Stimulated activated CD8-positive, alpha-beta memory T cell treated with anti-CD3 and anti-CD28 coated beads, Interleukin-12 subunit alpha, Interleukin-12 subunit beta, amount 100 ng/mL, for 24 hours (primary cell): Measurements from ENCODE around the gene TLCD1.
"Not testable (repeated sequence)": the region's sequence is repeated elsewhere in the genome, so short reads cannot be mapped to it uniquely, and the experiment has no call there.

ENCODE experiments used
- DNase-seq: peaks from one replicate; pipeline ENCODE4 v3.0.0-alpha.2; 2020; ENCODE audit errors: extremely low read depth

Gene TLCD1

GRCh38 chr17:28729950-28730330, 3.9 kb upstream of the TLCD1 start:
- DNase-seq: no peak

DNA sequence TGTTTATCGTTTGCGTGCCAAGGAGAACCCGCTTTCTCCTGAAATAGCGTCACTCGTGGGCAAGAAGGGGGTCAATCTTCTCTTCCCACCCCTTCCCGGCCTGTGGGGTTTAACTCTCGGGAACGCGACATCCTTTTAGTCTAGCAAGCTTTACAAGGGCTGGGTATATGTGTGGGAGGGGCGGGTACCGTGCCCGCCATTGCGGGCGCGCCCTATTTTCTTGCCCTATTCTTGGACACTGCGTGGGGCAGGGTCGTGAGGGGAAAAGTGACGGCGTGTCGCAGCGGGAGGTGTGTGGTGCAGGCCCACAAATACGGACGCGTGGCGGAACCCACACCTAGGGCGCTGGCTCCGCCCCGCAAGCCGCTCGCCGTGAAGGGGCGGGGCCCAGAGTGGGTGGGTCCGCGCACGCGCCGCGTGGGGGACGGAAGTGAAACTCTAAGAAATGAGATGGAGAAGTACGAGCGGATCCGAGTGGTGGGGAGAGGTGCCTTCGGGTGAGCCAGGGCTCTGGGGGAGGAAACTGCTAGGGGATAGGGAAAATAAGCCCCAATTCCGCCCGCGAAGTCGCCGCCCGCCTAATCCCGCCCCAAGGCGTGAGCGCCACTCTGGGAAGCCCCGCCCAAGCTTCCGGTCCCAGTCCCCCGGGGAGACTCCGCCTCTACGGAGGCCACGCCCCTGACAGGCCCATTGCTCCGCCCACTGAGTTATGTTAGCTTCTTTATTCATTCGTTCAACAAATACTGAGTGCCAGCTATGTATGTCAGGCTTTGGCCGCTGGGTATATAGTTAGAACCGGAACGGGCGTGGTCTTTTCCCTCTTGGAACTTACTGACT, 2.5 kb upstream of the TLCD1 start, which contains the start of gene NEK8:
Gene NEK8, plus strand, starts transcription at position 425 of the 837 bp plus-strand sequence. Its CDS starts 26 bp downstream, at position 451.
- peak; percentile 92 for DNase-seq

DNA sequence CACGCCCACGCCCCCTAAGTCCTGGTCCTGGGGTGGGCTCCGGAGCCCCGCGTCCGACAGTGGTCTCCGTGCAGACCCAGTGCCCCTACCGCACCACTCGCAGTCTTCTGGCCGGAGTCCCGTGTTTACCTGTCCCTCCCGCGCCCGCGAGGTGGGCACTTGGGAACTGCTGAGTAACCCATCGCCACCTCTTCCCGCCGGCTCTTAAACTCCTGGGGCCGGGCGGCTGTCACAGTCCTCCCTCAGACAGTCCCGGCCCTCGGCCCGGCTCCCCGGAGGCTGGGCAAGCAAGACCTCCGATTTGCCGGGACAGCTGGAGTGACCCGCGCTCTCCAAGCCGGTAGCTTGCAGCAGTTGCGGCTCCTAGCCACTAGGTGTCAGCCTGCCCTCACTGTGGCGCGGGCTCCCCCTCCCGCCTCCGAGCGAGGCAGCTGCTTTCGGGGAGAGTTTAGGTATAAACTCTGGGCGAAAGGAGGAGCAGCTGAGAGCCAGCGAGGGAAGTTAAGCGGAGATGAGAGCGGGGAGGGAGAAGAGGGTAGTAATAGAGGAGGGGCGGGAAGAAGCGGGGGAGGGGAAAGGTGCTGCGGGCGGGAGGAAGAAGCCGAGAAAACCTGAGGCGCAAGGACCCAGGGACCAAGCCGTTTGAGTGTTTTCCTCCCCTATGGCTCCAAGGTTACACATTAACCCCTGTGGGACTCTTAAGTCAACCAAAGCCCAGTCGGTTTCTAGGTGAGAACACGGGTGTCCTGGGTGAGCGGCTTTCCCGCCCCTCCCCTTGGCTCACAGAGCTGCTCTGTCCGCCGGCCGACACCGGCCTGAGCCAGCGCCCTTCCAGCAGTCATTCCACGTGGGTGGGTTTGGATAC, 826 bp upstream of the TLCD1 start:
- no peak for DNase-seq

DNA sequence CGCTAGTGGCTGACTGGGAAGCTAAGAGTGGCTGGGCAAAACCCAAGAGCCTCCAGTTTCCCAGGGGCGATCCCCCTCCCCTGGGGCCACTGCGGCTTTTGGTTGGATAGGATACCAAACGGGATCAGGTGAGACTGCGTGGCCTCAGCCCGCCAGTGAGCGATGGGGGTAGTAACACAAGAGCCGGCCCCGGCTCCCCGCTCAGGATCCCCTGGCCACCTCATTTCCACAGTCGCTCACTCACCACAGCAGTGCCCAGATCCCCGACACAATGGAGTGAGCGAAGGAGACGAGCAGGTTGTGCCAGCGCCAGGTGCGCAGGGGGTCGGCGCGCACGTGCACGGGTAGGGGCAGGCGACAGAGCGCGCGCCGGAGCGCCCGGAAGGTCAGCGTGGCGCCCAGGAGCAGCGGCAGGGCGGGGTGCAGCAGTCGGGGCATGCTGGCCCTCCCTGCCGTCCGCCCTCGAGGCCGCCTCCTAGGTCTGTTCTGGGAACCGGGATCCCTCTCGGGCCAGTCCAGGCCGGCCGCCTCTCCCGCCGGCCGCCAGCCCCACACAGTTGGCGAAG, 290 bp downstream of the TLCD1 start:
- DNase-seq: no peak

DNA sequence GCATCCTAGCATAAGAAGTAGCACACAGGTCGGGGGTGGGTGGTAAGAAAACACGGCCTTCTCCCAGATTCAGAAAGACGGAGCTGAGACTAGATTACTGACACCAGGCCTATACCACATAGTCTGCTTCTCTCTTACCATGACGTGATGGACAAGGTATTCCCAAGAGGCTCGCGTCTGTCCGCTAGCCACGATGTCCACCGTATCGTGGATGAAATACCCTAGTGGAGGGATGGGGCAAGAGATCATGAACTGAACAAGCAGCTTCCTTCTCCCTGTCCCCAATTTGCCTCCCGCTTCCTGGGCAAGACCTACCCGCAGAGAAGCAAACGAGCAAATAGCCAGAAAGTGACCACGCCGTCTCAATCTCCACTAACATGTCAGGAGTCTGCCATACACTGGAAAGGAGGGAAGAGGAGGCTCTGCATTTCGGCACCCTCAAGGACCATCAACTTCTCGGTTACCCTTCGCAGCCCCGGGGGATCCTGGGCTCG, 820 bp downstream of the TLCD1 start:
- DNase-seq: no peak

DNA sequence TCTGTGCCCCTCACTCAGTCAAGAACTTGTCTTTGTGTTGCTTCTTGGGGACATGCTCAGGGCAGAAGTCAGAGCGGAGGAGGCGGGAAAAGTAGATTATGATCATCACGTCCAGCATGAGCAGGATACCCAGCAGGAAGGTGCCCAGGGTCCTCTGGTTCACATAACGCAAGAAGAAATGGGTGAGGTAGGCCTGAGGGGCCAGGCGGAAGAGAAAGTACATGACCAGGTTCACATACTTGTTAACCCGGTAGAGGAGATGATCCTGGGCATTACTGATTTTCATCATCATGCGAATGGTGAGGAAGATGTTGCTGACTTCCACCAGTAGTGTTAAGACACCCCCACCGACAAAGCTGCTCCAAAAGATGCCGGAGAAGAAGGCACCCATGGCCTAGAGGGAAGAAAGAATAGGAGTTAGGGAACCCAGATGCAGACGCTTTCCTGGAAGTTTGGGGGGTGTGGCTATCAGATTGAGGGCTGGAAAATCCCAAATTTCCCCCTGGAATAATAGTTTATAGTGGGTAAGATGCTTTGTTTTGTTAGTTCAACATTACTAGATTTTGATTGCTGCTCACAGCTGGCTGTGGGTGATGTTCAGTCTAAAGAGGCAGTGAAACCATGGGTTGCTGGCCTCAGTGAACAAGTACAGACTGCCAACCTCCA, 1.4 kb downstream of the TLCD1 start:
- no peak for DNase-seq

- DNase-seq: not testable (repeated sequence)
Observed at GRCh38 chr17:28723836-28724499, 2.1 kb downstream of the TLCD1 start.

GRCh38 chr17:28723159-28723835, 2.7 kb downstream of the TLCD1 start:
- DNase-seq: no peak

DNA sequence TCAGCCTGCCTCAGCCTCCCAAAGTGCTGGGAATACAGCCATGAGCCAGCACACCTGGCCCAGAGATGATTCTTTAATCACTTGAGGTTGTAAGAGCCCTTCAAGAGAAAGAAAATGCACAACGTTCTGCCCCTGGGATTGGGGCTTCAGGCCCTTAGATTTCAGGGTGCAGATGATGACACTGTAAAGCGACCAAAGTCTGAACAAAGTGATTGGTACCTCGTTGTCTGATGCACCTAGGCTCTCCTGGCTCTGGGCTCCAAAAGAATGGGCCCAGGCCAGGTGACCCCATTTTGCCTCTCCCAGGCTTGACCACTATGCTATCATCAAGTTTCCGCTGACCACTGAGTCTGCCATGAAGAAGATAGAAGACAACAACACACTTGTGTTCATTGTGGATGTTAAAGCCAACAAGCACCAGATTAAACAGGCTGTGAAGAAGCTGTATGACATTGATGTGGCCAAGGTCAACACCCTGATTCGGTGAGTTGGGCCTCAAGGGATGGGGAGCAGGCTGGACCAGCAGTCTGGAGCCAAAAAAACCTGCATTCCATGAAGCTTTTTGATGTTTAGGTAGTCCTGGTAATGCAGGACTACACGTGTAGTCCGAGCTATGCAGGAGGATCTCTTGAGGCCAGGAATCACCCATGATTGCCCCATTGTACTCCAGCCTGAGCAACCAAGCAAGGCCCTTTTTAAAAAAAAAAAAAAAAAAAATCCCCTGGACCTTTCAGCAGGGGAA, 3.4 kb downstream of the TLCD1 start:
- no peak for DNase-seq

DNA sequence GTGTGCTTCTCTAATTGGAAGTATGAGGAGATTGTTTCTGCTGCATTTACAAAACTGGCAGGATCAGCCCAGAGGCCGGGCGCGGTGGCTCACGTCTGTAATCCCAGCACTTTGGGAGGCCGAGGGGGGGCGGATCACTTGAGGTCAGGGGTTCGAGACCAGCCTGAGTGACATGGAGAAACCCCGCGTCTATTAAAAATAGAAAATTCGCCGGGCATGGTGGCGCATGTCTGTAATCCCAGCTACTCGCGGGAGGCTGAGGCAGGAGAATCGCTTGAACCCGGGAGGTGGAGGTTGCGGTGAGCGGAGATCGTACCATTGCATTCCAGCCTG, 5.1 kb downstream of the TLCD1 start:
- DNase-seq: not testable (repeated sequence)

DNA sequence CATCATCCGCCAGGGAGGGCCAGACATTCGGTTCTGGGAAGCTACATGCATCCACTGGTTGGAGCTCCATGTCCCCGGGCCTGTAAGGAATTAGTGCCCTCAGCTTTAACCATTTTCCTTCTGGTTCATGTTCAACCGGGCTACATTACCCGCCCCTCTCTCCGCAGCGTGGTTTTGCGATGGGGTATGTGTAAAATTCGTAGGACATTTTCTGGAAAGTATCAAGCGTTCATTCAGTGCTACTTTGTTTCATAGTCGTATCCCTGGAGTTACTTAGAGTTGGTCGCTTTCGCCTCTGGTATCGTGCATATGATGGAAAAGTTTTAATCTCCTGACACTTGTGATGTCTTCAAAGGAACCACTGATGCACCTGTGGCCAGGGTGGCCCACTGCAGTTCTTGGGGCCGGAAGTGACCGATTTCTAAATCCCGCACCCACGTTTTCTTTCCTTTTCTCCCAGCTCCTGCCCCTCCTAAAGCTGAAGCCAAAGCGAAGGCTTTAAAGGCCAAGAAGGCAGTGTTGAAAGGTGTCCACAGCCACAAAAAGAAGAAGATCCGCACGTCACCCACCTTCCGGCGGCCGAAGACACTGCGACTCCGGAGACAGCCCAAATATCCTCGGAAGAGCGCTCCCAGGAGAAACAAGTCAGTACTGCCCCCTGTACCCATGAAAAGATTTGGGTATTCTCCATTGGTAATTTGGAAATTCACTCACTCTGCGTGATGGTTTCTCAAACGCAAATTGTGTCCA, 5.6 kb downstream of the TLCD1 start:
- DNase-seq: no peak

GRCh38 chr17:28719021-28719433, 7.0 kb downstream of the TLCD1 start:
- DNase-seq: no peak

DNA sequence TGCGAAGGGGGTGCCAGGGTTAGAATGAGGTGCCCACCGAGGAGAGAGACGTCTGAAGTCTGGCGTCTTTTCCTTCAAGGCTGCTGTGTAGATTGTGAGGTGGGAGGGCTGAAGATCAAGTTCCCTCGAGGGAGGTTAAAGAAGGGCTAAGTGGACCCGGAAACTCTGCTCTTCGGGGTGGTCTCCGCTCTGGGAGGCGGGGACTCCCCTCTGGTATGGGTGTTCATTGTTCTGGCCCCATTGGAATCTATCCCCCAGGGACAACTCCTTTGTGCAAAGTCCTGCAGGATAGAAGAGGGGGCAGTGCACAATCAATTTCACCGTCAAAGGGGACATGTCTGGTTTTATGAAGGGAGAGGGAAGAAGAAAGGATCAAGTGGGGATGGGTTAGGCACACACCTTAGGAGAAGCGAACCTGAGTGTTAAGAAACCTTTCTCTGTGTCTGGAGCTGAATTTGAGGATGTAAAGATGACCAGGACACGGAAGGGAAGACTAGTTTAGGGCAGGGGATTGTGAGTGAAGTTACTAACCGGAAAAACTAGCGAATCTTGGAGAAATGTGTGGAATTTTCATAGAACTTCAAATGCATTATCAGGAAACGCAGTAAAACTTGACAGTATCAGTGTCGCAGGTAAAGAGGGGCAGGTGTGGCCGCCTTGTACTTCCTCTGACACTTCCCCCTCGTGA, 7.6 kb downstream of the TLCD1 start:
- DNase-seq: no peak

DNA sequence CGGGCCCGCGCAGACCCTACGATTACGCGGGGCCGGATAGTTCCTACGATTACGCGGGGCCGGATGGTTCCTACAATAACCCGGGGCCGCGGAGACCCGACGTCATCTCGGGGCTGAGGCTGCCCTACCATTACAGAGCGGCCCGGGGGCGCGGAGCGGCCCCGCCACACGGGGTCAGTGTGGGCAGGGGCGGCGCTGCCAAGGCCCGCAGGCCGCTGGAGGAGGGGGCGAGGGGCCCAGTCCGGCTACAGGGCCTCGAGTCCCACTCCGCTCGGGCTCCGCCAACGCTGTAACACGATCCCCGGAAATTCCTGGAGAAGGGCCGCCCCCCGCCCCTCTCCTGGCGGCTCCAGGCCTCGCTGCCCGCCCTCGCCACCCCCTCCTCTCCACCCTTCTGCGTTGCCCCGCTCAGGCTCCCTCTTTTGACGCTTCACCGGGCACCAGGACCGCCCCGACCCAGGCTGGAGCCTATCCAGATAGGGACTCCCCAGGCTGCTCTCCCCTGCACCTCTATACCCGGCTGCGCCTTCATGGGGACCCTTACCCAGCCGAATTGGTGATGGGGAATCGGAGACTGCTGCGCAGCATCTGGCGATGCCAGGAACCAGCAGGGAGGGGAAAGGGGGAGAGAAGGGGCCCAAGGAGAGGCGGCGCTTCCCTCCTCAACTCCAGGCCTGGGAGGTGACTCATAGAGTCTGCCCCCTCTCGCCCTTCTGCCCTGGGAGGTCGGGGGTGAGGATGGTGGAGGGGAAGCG, 8.3 kb downstream of the TLCD1 start, which contains the start of gene RAB34:
Gene RAB34, minus strand, starts transcription at position 291 of the 755 bp plus-strand sequence. CDS start 602 bp downstream, outside the sequence.
- DNase-seq: no peak

DNA sequence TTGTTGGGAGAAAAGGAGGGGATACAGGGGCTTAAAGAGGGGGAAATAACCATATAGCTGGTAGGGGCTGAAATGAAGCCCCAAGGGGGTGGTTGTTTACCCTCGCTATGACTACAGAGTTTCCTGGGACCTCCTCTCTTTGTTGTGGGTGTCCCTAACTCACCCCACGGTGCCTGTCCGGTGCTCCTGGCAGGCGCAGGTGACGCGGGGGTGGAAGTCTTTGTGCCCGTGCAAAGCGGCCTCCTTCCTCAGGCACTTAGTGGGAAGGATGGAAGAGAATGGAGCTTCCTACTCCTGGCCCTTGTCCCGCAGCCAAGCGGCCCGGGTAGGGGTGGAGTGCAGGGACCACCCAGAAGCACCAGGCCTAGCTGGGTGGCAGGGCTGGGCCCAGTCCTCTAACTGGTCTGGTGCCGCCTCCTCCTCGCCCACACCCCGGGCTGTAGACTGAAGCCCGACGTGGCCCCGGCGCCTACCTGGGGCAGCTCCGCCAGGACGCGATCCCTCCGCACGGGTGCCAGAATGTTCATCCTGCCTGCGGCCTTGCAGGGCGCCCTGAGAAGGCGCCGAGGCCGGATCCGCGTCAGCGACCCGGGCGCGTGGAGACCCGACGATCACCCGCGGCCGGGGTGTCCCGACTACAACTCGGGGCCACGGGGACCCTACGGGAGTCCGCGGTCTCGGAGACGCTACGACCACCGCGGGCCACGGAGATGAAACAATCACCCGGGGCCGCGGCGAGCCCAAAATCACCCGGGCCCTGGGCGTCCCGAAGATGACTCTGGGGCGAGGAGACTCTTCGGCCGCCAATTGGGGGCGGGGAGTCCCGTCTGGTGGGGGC, 9.1 kb downstream of the TLCD1 start:
- no peak for DNase-seq

DNA sequence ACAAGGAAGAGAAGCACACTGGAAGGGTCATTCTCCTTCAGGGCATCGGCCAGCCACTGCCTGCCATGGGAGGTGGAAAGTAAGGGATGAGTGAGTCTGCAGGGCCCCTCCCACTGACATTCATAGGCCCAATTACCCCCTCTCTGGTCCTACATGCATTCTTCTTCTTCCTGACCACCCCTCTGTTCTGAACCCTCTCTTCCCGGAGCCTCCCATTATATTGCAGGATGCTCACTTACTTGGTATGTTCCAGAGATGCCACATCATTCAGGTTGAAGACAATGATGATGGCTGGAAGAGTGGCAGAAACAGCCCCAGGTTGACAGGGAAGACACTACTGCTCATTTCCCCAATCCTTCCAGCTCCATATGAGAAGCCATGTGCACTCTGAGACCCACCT, 10.8 kb downstream of the TLCD1 start:
- no peak for DNase-seq

DNA sequence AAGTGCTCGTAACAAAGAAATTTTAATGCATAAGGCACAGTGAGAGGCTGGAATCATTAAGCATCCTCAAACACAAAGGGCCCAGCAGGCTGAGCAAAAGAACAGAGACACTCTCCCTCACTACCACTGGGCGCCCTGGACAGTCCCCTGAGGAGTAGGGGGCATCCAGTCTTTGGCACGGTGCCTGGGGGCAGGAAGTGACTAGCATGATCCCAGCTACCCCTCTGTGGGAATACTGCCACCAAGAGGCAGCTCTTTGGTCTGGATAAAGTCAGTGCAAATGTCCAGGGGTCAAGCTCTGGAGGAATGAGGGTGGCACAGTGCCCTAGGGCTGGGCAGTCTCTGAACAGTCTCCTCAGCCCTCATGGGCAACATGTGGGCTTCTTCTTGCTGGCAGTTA, 11.8 kb downstream of the TLCD1 start:
- no peak for DNase-seq
